ENCODE measurements around the gene DNAI4.

DNA sequence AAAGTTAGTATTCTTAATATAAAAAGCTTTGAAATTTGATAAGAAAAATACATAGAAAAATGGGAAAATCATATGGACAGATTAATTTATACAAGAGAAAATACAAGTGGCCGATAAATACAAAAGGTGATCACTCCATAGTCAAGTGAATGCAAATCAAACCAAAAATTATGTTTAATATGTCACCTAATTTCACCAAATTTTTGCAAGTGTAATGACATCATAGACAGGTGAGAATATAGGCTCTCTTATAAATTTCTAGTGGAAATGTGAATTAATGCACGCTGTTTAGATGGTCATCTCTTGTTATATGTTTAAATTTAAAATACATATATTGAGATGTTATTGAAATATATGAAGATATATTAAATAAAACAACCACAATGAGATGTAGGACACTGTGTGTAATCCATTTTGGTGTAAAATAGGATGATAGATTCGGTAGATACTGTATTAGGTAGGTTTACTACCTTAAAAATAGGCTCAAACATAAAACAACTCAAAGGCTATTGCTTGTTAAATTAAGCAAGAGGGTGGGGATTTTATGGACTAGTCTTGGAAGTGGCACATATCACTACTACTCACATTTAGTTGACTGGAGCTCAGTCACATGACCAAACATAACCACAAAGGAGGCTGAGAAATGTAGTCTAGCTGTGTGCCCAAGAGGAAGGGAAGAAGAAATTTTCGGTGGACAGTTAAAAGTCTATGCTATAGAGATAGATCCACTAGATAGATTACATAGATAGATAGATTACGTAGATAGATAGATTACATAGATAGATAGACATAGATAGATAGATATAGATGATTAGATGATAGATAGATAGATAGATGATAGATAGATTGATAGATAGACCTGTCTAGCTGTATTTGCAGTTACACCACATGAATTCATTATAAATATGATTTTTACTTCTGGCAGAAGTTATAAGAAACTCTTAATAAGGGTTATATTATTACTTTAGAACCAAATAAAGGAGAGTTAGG is 132.7 kb downstream of the DNAI4 start:
- TF ChIP-seq, protein P1, sequence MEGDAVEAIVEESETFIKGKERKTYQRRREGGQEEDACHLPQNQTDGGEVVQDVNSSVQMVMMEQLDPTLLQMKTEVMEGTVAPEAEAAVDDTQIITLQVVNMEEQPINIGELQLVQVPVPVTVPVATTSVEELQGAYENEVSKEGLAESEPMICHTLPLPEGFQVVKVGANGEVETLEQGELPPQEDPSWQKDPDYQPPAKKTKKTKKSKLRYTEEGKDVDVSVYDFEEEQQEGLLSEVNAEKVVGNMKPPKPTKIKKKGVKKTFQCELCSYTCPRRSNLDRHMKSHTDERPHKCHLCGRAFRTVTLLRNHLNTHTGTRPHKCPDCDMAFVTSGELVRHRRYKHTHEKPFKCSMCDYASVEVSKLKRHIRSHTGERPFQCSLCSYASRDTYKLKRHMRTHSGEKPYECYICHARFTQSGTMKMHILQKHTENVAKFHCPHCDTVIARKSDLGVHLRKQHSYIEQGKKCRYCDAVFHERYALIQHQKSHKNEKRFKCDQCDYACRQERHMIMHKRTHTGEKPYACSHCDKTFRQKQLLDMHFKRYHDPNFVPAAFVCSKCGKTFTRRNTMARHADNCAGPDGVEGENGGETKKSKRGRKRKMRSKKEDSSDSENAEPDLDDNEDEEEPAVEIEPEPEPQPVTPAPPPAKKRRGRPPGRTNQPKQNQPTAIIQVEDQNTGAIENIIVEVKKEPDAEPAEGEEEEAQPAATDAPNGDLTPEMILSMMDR (IDR thresholded peaks at IDR 0.05) = no peak
- no peak for TF ChIP-seq POLR2A (IDR thresholded peaks at IDR 0.05)
